ENCODE data around the gene TADA2B. TPM values are rescaled to one million over a fixed set of nuclear protein-coding genes. Genes with fewer than 3 reads are reported as not detected.

The TADA2B gene
- total RNA-seq, 1 donor from 2014 or later = 21.2 TPM

DNA sequence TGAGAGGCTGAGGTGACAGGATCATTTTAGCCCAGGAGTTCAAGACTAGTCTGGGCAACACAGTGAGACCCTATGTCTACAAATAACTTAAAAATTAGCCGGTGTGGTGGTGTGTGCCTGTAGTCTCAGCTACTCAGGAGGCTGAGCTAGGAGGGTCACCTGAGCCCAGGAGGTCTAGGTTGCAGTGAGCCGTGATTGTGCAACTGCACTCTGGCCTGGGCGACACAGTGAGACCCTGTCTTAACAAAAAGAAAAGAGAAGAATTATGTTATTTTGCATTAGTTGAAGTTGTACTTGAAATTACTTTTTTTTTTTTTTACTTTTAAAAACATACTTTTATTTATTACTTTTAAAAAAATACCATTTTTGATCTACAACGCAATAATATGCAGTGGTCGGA lies 21.8 kb upstream of the TADA2B start:
- H3K27ac Mint-ChIP-seq = peak overlapping the region; percentile 65
- no peak for DNase-seq (ENCODE audit: low spot score, unreplicated experiment)
- TF ChIP-seq, protein P1, sequence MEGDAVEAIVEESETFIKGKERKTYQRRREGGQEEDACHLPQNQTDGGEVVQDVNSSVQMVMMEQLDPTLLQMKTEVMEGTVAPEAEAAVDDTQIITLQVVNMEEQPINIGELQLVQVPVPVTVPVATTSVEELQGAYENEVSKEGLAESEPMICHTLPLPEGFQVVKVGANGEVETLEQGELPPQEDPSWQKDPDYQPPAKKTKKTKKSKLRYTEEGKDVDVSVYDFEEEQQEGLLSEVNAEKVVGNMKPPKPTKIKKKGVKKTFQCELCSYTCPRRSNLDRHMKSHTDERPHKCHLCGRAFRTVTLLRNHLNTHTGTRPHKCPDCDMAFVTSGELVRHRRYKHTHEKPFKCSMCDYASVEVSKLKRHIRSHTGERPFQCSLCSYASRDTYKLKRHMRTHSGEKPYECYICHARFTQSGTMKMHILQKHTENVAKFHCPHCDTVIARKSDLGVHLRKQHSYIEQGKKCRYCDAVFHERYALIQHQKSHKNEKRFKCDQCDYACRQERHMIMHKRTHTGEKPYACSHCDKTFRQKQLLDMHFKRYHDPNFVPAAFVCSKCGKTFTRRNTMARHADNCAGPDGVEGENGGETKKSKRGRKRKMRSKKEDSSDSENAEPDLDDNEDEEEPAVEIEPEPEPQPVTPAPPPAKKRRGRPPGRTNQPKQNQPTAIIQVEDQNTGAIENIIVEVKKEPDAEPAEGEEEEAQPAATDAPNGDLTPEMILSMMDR (IDR thresholded peaks at IDR 0.05; ENCODE audit: unreplicated experiment) = no peak

DNA sequence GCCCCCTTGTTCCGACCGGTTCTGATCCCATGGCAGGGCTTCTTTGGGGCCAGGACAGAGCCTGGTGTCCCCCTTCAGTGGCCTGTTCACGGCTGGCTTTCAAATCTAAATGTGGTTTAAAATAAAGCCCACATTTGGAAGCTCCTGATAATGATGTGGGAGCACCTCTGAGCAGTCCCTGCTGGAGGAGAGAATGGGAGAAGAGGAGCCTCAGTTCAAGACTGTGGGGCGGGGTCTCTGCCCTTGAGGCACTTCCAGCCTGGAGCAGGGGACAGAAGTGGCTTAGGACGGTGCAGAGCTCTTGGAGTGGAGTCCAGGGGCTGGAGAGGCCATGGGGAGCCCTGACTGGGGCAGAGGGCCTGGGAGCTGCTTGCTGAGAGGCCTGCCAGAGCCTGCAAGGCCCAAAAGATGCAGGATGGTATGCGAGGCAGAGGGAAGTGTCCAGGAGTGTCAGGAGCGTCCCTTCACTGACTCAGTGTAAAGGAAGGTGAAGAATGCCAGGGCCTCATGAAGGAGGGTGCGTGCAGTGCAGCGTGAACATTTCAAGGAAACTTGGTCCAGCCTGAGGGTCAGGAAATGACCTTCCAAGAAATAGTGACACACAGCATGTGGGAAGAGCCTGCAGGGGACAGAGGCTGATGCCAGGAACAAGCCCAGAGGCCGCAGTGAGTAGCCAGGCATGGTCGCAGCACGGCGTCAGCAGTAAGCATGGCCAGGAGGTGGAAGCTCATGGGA lies 21.1 kb upstream of the TADA2B start:
- H3K4me3 Mint-ChIP-seq (ENCODE audit: low read depth) = no peak overlapping the region
- no peaks in the 10 kb centered on the region for H3K9me3 Mint-ChIP-seq (ENCODE audit: low read depth)
- no peaks in the 10 kb centered on the region for H3K27me3 Mint-ChIP-seq
- H3K4me1 Mint-ChIP-seq (ENCODE audit: low read depth) = peaks cover 4% of the 10 kb centered on the region
- no peak overlapping the region for H3K27ac Mint-ChIP-seq
- TF ChIP-seq, protein P1 (IDR thresholded peaks at IDR 0.05; ENCODE audit: unreplicated experiment) = no peak
- DNase-seq (ENCODE audit: low spot score, unreplicated experiment) = no peak
- peaks cover 5% of the 10 kb centered on the region for H3K36me3 Mint-ChIP-seq (ENCODE audit: insufficient read depth)

More for the DNA sequence above, 21.8 kb upstream of the TADA2B start:
- H3K4me1 Mint-ChIP-seq (ENCODE audit: low read depth) = peaks cover 4% of the 10 kb centered on the region
- peaks cover 3% of the 10 kb centered on the region for H3K36me3 Mint-ChIP-seq (ENCODE audit: insufficient read depth)
- no peaks in the 10 kb centered on the region for H3K27me3 Mint-ChIP-seq
- no peaks in the 10 kb centered on the region for H3K9me3 Mint-ChIP-seq (ENCODE audit: low read depth)
- H3K4me3 Mint-ChIP-seq (ENCODE audit: low read depth) = no peak overlapping the region

DNA sequence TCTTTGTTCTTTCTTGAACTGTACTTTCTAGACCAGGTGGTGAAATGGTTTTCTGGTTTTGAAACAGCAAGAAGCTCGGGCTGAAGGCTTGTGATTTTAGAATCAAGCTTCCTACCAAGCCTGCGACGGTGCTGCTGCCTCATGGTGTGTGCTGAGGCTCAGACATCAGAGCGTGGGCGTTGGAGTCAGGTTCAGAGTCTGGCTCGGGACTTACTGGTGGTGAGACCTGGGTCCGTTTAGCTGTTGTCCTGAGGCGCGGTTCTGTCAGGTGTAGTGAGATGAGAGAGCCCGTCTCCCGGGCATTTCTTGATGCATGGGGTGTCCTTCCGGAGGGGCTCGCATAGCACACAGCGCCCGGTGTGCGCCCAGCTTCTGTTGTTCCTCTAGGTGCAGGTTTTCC lies 19.7 kb upstream of the TADA2B start:
- Mint-ChIP-seq H3K4me3 (ENCODE audit: low read depth) (no peak overlapping the region), H3K9me3 (ENCODE audit: low read depth) (no peaks in the 10 kb centered on the region), H3K36me3 (ENCODE audit: insufficient read depth) (peaks cover 9% of the 10 kb centered on the region), H3K27ac (peak overlapping the region; percentile 54), H3K27me3 (no peaks in the 10 kb centered on the region), H3K4me1 (ENCODE audit: low read depth) (peaks cover 4% of the 10 kb centered on the region)
- no peak for DNase-seq (ENCODE audit: low spot score, unreplicated experiment)
- TF ChIP-seq, protein P1 (IDR thresholded peaks at IDR 0.05; ENCODE audit: unreplicated experiment) = no peak

DNA sequence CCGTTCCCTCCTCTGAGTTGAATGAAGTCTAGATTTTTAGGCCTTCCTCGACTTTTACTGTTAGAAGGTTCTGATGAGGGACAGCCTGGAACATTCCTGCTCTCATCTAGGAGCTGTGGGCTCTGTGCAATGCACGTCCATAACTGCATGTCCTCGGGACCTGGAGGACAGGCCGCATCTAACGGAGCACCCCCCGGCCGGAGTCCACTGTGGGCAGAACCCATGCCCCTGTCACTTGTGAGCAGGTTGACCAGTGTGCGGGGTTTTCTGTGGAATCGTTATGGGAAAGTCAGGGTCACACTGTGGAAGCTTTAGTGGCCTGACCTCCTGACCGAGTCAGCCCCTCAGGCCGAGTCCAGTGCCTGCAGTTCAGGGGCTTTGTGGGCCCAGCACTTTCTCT lies 19.3 kb upstream of the TADA2B start:
- TF ChIP-seq, protein P1 (IDR thresholded peaks at IDR 0.05; ENCODE audit: unreplicated experiment) = no peak
- no peaks in the 10 kb centered on the region for H3K27me3 Mint-ChIP-seq
- peaks cover 9% of the 10 kb centered on the region for H3K36me3 Mint-ChIP-seq (ENCODE audit: insufficient read depth)
- H3K27ac Mint-ChIP-seq = peak overlapping the region; percentile 11
- no peaks in the 10 kb centered on the region for H3K9me3 Mint-ChIP-seq (ENCODE audit: low read depth)
- no peak overlapping the region for H3K4me3 Mint-ChIP-seq (ENCODE audit: low read depth)
- H3K4me1 Mint-ChIP-seq (ENCODE audit: low read depth) = peaks cover 4% of the 10 kb centered on the region
- no peak for DNase-seq (ENCODE audit: low spot score, unreplicated experiment)

DNA sequence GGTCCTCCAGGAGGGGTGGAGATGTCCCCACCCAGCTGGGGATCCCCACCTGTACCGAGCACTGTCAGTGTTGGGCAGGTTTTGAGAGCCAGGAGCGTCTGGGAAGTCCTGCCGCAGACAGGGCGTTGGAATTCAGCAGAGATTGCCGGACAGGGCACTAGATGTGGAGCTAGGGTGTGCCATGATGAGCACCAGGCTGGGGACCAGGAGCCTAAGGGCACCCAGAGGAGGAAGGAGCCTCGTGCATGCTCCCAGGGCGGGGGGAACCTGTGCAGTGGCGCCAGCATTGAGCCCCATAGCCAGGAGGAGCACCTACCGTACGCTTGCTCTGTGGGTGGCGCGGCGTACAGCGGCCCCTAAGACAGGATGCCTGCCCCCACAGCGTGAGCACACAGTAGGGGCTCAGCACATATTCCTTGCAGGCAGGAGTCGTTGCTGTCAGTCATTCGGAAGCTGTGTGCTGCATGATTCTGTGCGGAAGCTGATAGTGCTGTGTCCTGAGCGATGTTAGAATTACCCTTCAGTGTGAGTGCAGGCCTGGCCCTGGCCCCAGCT lies 18.8 kb upstream of the TADA2B start:
- DNase-seq (ENCODE audit: low spot score, unreplicated experiment) = no peak
- H3K27ac Mint-ChIP-seq = peak overlapping the region; percentile 52
- H3K9me3 Mint-ChIP-seq (ENCODE audit: low read depth) = no peaks in the 10 kb centered on the region
- no peaks in the 10 kb centered on the region for H3K27me3 Mint-ChIP-seq
- peaks cover 4% of the 10 kb centered on the region for H3K4me1 Mint-ChIP-seq (ENCODE audit: low read depth)
- H3K4me3 Mint-ChIP-seq (ENCODE audit: low read depth) = no peak overlapping the region
- TF ChIP-seq, protein P1 (IDR thresholded peaks at IDR 0.05; ENCODE audit: unreplicated experiment) = no peak
- peaks cover 10% of the 10 kb centered on the region for H3K36me3 Mint-ChIP-seq (ENCODE audit: insufficient read depth)
